GM19238 (cell line): ENCODE data around the gene MYCBP2.
"Not testable (repeated sequence)": the region's sequence is repeated elsewhere in the genome, so short reads cannot be mapped to it uniquely, and the experiment has no call there.

ENCODE experiments used
- DNase-seq: peaks from one replicate; pipeline ENCODE4 v3.0.0; 2011; ENCODE audit warnings: low spot score; ENCODE audit not compliant: insufficient read length

The MYCBP2 gene

DNA sequence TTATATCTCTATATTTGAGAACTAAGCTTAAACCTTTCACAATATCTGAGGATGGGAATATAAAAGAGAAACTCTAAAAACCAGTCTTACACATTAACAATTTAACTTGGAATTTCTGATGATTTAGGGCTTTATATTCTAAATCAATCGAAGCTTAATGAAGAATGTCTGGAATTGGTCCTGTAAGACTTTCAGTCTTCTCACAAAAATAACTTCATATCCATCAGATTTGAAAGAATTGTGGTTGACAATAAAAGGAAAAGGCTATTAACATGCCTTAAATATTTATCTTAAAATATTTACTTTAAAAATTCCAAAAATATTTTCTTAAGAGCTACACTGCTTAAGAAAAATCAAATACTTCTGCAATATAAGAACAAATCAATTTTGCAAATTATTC lies 27.3 kb downstream of the MYCBP2 start:
- DNase-seq = no peak

DNA sequence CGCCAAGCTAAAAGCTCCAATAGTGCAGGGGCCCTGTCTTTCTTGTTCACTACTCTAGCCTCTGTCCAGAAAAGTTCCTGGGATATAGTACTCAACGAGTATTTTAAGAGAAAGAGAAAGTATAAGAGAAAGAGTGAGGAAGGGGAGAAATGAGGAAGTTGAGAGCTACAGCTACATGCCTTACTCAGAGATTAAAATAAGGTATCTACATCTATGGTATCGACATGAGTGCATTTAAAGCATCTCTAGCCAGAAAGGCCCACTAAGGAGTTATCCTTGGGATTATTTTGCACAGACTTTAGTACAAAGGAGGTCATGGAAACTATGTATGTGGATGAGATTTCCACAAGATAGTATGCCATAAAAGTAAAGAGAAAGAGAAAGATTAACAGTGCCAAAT lies 28.5 kb downstream of the MYCBP2 start:
- DNase-seq = no peak

DNA sequence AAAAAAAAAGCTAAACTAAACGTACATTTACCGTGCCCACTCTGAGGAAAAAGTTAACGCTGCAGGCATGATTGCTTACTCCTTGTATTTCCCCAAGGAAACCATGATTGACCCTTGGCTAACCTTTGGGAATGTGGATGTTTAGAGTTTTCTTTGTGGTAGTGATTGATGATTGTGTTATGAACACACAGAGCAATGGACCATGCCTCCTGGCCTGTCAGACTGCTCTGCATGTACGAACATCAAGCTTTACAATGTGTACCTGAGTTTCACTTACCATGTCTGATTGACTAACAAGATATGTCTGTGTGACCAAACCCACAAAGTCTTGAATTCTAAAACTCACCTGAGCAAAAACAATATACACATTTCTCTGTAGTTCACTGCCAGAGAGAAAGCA lies 35.1 kb downstream of the MYCBP2 start:
- no peak for DNase-seq

GRCh38 chr13:77290342-77290741 lies 36.6 kb downstream of the MYCBP2 start:
- no peak for DNase-seq

- no peak for DNase-seq
Observed at GRCh38 chr13:77289851-77290250, 37.0 kb downstream of the MYCBP2 start.

DNA sequence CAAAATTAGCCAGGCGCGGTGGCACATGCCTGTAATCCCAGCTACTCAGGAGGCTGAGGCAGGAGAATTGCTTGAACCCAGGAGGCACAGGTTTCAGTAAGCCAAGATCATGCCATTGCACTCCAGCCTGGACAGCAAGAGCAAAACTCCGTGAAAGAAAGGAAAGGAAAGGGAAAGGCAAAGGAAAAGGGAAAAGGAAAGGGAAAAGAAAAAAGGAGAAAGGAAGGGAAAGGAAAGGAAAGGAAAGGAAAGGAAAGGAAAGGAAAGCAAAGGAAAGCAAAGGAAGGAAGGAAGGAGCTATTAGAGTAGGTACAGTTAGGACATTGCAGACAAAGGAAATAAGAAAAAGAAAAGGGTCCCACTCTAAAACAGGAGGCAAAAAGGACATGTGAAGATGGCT lies 41.3 kb downstream of the MYCBP2 start:
- not testable (repeated sequence) for DNase-seq

DNA sequence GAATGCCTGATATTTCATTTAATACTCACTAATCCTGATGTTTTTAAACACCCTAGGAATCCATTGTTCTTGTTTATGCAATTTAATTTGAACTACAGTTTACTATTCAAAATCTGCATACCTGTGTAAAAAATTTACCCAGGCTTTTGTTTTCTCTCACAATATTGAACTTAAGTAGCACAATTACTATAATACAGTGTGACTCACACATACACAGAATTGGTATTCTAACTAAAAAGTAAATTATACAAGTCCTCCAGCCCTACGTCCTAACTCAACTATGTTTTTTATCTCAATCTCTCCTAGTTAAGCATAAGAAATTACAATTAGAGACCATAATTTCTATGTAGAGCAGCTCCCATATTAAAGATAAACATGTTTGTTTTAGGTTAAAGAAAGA lies 41.8 kb downstream of the MYCBP2 start:
- no peak for DNase-seq

- DNase-seq = no peak
Observed at GRCh38 chr13:77274126-77274525, 52.8 kb downstream of the MYCBP2 start.

DNA sequence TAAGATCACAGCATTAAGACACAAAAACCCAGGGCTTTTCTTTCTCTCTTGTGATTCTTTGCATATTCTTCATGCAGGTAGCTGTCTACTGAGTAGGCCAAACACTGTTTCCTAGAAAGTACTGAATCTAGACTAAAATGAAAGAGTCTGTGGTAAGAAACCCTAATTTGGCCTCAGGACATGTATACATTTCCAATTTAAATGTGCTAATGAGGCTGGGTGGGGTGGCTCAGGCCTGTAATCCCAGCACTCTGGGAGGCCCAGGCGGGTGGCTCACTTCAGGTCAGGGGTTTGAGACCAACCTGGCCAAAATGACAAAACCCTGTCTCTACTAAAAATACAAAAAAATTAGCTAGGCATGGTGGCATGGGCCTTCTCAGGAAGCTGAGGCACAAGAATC lies 57.8 kb downstream of the MYCBP2 start:
- no peak for DNase-seq

GRCh38 chr13:77267362-77267761 lies 59.5 kb downstream of the MYCBP2 start:
- DNase-seq = no peak

DNA sequence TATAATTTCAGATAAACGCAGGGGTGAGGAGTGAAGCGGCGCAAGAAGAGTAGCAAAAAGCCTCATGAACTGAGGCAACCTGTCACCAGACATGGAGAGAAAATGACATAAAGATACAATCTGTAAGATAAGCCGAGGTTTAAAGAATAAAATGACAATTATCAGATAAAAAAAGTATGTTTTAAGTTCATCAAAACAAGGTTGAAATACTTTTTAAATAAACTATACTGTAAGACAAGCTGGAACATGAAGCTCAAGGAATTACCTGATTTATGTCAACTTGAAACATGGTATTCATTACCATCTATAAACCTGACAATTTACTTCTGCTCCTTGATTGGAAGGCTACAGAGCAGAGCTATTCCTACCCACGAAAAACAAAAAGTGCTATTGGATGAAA lies 61.6 kb downstream of the MYCBP2 start:
- DNase-seq = no peak

DNA sequence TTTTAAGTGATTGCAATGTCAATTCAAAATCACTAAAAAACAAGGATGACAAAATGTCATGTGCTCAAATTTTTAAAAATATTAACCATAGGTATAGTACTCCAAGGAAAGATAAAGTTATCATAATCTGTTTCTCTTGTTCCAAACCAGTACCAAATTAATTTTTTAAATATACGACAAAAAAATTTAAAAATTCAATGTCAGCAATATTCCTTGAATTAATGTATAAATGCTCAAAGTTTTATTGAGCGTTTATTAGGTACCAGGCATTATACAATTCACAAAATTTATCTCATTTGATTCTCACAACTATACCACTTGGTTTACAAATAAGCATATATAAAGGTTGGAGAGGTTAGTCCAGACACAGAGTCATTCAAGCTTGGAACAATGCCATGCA lies 64.7 kb downstream of the MYCBP2 start:
- no peak for DNase-seq

DNA sequence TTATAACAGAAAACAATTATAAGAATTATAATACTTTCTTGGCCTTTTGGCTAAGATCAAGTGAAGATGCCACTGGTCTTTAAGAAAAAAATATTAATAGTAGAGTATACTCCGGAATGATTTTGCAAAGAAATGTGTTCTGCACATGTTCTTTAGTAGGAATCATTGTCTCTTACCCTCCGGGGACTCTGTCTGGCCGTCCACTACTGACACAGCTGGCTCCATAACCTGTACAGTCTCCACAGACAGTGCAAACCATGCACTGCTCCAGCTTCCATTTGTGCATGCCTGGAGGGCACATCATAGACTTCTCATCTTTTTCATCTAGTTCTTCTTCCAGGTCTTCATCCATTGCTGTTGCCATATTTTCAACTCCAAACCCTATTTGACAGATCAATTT lies 75.9 kb downstream of the MYCBP2 start:
- DNase-seq = no peak

DNA sequence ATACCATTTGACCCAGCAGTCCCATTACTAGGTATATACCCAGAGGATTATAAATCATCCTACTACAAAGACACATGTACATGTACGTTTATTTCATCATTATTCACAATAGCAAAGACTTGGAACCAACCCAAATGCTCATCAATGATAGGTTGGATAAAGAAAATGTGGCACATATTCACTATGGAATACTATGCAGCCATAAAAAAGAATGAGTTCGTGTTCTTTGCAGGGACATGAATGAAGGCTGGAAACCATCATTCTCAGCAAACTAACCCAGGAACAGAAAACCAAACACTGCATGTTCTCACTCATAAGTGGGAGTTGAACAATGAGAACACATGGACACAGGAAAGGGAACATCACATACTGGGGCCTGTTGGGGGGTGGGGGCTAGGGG lies 81.7 kb downstream of the MYCBP2 start:
- not testable (repeated sequence) for DNase-seq

DNA sequence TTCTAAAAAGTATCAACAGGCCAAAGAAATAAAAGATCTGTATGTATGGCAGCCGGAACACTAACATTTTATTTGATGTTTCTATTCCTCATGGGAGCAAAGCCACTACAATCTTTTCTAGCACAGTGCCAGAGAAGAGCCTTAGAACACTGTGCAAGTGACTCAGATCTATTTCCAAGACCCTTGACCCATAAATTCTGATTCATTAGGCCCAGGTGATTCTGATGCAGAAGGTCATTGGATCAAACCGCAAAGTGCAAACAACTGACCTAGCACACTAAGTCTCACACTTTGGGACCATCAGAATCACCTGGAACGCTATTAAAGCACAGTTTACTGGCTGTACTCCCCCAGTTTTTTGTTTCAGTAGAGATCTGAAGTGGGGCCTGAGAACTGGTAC lies 87.6 kb downstream of the MYCBP2 start:
- no peak for DNase-seq

DNA sequence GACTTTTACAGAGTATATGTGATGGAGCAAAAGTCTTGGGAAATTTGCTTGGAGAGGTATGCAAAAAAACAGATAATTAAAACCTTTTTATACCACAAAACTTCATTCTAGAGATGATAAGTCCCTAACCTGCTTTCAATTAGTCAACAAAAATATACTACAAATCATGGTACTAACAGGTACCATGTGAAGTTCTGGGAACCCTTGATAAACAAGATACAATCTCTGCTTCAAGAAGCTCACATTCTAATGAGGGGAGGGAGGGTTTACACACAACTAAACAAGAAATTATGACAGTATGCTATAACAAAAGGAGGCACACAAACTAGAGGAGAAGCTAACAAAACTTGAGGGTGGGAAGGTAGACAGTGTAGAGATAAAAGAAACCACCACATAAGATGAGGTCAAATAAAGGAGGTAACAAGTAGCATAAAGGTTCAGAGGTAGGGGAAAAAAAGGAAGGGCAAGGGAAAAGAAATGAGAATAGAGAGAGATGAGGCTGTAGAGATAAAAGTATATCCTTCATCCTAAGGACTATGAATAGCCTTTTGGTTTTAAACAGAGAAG lies 91.4 kb downstream of the MYCBP2 start:
- DNase-seq = no peak

DNA sequence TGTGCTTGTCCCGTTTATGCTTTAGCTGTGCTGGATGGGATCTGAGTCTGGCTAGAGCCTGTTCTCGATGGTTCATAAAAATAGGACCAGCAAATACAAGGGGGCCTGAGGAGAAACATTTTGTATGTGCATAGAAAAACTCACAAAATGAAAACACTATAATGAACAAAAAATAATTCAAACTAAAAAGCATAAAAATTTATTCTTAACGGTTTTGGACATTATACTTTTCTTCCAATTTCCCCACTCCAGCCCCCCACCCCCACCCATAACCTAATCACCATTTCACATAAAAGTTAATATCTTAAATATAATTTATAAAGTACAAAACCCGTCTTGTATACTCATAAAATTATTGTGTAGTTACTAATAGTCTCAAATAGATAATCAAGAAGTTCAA lies 93.7 kb downstream of the MYCBP2 start:
- no peak for DNase-seq

DNA sequence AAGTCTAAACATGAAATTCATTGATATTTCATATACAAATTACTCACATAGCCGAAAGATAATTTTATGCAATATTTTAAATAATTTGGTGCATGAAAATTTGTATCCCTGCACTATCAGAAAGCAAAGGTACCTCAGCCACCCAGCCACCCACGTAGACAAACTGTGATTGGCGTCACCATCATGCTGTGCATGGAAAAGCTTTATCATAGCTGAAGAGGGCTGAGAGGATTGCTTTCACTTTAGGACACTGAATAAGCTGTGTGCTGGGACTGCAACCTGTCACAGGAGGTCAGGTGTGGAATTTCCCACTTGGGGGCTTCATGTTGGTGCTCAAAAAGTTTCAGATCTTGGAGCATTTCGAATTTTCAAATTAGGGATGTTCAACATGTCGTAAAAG lies 96.3 kb downstream of the MYCBP2 start:
- no peak for DNase-seq

GRCh38 chr13:77225946-77226345 lies 100.9 kb downstream of the MYCBP2 start:
- no peak for DNase-seq

- DNase-seq = no peak
Observed at GRCh38 chr13:77222909-77223308, 104.0 kb downstream of the MYCBP2 start.

GRCh38 chr13:77222000-77222690 lies 104.7 kb downstream of the MYCBP2 start:
- DNase-seq = no peak

GRCh38 chr13:77219401-77219800 lies 107.5 kb downstream of the MYCBP2 start:
- no peak for DNase-seq

DNA sequence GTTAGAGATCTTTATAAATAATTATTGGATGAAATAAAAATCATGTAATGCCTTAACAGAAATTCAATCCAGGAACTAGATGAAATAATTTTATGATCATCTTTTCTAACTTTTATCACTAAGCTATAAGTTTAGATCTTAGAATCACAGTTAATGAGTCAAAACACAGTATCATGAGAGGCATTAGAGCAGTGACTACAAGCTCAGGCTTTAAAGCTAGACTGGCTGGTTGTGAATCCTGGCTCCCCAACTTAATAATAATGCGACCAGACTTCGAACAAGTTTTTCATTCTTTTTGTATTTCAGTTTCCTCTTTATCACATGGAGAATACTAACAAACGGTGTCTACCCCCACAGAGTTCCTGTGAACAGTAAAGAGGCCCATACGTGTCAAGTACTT lies 108.6 kb downstream of the MYCBP2 start:
- DNase-seq = no peak

DNA sequence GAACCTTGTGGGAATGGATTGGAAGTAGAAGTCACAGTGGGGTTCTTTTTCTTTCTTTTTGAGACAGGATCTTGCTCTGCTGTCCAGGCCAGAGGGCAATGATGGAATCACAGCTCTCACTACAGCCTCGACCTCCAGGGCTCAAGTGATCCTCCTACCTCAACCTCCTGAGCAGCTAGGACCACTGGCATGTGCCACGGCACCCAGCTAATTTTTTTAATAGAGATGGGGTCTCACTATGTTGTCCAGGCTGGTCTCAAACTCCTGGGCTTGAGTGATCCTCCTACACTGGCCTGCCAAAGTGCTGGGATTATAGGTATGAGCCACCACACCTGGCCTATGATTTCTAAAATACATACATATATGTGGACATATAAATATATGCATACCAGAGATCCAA lies 111.4 kb downstream of the MYCBP2 start:
- no peak for DNase-seq
